Activated CD4-positive, alpha-beta T cell treated with anti-CD3 and anti-CD28 coated beads for 4 hours (primary cell): ENCODE data around the gene PPP1R14C.
"Not testable (repeated sequence)": the region's sequence is repeated elsewhere in the genome, so short reads cannot be mapped to it uniquely, and the experiment has no call there.

ENCODE experiments used
- DNase-seq, 2 donors: peaks; one replicate each; pipeline ENCODE4 v3.0.0-alpha.2; 2020

PPP1R14C gene

DNA sequence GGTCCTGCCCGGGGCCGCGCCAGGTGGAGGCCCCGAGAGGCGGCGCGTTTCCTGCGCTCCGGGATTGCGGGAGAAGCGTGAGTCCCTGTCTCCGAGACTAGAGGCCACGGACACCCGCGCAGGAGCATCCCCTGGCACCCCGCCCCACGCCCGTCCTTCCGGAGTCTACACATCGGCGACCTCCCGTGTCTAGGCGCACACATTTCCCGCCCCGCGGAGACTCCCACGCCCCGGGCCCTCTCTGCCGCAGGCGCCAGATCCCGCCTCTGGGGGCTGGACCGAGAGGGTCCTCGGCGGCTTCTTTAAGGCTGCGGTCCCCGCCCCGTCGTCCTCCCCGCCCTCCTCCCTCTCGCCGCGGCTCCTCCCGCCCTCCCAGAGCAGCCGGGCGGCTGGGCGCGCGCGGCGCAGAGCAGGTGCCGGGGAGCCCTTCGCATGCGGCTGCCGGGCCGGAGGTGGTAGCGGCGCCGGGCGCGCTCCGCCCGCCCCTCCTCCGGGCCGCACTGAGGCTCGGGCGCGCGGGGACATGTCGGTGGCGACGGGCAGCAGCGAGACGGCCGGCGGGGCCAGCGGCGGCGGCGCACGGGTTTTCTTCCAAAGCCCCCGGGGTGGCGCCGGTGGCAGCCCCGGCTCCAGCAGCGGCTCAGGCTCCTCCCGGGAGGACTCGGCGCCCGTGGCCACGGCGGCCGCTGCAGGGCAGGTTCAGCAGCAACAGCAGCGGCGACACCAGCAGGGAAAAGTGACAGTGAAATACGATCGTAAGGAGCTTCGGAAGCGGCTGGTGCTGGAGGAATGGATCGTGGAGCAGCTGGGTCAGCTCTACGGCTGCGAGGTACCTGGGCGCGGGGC, at the start of gene PPP1R14C:
Gene PPP1R14C (plus strand): TSS at position 375 of the 846 bp plus-strand sequence. CDS start 149 bp downstream, at position 524.
- DNase-seq = no peak

- no peak for DNase-seq
Observed at GRCh38 chr6:150093397-150093796, 49.4 kb upstream of the PPP1R14C start.

- DNase-seq = no peak
Observed at GRCh38 chr6:150098155-150098554, 44.7 kb upstream of the PPP1R14C start.

DNA sequence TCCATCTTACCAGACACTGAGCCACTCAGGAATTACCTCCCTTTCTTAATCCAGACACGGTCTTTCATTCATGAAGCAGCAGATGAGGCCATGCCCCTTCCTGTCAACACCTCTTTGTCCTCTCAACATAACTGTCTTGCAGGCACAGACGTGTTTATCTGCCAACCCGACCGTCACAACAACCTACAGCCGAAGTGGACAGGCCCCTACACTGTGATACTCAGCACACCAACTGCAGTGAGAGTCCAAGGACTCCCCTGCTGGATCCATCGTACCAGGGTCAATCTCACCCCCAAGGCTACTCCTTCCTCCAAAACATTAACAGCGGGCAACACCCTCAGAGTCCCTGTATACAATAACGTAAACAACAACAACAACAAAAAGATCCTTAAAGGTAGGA, 43.3 kb upstream of the PPP1R14C start:
- DNase-seq = no peak

DNA sequence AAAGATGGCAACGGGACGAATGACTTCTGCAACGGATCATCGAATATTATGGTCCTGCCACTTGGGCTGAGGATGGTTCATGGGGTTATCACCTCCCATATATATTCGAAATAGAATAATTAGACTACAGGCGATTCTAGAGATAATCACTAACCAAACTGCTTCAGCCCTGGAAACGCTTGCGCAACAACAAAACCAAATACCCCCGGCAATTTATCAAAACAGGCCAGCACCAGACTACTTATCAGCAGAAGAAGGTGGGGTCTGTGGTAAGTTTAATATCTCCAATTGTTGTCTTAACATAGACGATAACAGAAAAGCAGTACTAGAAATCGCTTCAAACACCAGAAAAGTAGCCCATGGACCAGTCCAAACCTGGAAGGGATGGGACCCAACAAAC, 42.9 kb upstream of the PPP1R14C start:
- no peak for DNase-seq

DNA sequence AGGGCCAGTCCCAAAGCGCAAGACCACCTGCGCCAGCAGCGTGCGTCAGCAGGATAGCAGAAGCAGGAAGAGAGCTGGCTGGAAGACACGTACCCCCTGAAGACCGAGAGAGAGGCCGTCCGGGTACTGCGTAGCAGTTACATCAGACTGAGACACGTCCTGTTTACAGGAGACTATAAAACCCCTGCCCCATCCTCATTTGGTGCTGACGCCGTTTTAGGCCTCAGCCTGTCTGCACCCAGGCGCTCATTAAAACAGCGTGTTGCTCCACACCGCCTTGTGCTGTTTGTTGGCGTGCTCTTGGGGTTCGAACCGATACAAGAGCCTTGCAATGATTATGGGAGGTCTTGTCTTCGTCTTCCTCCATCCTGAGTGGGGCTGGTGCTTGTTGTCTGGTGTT, 42.1 kb upstream of the PPP1R14C start:
- no peak for DNase-seq

GRCh38 chr6:150102750-150103270, 40.0 kb upstream of the PPP1R14C start:
- no peak for DNase-seq

DNA sequence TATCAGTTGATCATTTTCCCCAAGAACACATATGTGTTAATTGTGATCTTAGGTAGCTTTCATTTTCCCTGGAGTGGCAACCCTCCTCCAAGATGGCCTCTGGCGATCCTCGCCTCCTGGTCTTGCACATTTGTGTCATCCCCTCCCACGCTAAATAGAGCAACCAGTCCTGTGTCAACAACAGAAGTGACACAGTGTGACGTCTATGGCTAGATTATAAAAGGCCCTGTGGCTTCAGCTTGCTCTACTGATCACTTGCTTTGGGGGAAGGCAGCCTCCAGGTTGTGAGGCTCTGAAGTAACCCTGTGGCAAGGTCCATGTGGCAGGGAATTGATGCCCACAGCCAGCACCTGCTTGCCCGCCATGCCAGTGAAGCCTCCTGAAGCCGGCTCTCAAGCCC, 30.6 kb upstream of the PPP1R14C start:
- DNase-seq = no peak

DNA sequence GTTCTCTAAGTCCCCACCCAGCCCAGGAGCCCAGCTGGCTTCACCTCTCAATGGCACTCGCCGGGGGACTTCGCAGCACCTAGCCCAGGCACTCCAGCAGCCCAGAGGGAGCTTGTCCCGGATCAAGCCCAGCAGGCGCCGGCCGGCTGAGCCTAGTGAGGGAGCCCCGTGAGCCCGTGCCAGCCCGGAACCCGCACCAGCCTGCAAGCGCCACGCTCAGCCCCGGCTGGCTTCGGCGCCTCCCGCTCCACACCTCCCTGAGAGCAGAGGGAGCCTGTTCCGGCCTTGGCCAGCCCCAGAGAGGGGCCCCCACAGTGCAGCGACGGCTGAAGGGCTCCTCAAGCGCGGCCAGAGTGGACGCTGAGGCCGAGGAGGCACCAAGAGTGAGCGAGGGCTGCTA, 27.1 kb upstream of the PPP1R14C start:
- no peak for DNase-seq

DNA sequence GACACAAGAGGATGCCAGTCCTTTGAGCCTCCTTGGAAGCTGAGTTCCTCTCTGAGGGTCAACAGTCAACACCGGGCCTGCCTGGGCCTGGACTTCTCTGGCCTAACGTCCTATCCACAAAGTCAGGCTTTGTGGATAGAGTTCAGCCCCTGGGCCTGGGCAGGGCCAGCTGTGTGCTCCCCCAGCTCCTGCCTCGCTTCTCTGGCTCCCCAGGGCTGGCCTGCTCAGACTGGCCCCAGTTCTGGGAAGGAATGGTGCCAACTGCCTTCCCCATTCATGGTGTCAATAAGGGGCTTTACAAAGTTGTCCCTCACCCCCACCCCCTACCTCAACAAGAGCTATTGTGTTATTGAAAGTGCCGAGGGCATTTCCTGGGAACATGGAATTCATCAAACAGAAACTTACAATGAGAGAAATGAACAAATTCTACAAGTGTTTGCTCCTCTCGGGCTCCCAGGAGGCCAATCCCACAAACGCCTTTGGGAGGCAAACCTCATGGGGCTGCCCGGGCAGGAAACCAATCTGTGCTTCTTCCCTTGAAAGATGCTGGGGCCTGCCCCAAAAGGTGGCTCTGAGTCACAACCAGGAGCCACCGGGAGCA, 26.5 kb upstream of the PPP1R14C start:
- DNase-seq = no peak

DNA sequence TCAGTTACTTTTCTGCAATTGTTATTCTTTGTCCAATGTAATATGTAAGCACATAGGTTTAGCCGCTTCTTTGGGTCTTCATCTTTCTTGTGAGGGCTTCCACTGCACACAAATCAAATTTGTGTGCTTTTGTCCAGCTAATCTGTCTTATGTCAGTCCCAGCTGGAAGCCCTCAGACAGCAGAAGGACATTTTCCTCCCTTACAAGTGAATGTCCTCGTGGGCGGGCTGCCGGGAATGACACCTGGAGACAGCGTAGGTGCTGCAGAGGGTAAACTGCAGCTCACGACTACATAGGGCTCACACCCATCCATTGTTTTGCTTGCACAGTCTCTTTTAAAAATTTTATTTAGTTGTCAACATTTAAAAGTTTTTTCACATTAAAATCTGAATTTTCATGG, 24.6 kb upstream of the PPP1R14C start:
- no peak for DNase-seq

DNA sequence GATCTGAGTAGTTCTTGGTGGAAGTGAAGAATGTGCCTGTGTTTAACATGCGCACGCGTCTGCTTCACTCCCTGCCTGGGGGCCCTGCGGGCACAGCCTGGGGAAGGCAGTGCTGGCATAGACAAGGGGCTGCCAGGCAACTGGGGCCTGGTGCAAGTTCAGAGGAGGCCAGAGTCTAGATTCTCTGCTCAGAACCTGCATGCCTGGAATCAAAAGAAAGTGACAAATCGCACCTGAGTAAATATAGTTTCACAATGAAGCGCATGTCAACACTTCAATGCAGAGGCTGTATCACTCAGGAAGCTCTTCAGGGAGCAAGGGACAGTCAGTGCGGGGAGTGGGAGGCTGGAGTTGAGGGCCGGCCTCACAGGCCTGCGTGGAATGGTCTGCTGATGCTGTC, 24.2 kb upstream of the PPP1R14C start:
- no peak for DNase-seq

GRCh38 chr6:150119173-150119572, 23.7 kb upstream of the PPP1R14C start:
- no peak for DNase-seq

GRCh38 chr6:150123645-150124044, 19.2 kb upstream of the PPP1R14C start:
- DNase-seq = no peak

DNA sequence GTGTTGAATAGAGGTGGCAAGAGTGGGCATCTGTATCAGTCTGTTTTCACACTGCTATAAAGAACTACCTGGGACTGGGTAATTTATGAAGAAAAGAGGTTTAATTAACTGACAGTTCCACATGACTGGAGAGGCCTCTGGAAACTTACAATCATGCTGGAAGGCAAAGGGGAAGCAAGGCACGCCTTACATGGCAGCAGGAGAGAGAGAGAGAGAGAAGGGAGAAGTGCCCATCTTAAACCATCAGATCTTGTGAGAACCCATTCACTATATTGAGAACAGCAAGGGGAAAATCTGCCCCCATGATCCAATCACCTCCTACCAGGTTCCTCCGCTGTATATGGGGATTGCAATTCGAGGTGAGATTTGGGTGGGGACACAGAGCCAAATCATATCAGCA, 18.6 kb upstream of the PPP1R14C start:
- DNase-seq = no peak

DNA sequence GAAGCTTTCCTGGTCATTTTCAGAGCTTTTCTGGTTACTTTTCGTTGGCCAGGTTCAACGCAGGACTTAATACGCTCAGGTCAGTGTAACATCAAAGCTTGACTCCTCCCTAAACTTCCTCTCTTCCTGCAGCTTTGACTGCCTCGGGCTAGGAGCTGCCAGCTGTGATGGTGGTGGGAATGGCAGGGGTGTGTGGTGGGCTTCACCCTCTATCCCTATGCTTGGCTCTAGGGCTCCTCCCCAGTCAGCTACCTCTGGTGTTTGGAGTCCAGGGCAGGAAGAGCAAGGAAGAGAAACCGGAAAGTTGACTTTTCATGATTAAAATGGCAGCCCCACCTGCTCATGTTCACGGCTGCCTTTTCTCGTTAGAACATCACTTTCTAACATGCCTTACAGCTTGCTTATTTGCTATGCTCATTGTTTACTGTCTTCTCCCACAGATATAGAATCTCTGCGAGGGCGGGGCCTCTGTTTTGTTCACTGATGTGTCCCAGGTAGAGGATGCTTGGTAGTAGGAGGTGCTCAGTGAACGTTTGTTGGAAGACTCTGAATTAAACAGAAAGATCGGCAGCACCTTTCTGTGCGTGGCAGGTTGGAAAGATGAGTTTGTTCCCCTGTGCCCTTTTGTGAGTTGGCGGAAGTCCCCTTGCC, 16.1 kb upstream of the PPP1R14C start:
- DNase-seq = no peak

DNA sequence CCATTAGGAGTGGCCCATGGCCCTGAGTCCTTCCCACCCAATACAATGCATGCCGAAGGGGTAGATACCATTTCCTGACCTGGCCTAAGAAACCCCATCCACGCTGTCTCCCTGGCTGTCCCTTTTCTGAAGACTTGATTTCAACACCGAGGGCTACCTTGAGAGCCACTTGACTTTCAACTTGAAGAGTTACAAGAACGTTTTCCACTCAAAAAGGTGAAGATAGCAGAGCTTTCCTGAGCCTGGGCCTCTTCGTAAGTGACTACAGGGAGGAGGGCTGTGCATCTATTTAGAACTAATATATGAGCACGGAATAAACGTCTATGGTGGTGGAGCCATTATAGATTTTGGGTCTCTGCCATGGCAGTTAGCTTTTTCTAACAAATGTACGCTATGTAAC, 14.4 kb upstream of the PPP1R14C start:
- no peak for DNase-seq

GRCh38 chr6:150129616-150130505, 13.0 kb upstream of the PPP1R14C start:
- no peak for DNase-seq

DNA sequence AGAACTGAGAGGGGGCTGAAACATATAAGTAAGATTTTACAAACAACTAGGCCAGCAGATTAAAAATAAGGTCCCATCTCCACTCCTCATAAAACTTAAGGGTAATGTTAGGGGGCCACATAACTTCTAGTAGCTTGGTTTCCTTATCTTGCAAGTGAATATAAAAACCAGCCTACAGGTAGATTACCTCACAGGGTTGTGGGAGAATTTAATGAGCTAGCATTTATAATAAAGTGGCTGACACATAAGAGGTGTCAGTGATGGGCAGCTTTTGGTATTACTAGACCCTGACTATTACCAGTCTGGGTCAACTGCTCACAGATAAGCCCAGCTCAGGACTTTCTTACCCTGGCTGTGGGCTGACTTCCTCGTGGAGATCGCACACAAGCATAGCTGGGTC, 9.2 kb upstream of the PPP1R14C start:
- no peak for DNase-seq

DNA sequence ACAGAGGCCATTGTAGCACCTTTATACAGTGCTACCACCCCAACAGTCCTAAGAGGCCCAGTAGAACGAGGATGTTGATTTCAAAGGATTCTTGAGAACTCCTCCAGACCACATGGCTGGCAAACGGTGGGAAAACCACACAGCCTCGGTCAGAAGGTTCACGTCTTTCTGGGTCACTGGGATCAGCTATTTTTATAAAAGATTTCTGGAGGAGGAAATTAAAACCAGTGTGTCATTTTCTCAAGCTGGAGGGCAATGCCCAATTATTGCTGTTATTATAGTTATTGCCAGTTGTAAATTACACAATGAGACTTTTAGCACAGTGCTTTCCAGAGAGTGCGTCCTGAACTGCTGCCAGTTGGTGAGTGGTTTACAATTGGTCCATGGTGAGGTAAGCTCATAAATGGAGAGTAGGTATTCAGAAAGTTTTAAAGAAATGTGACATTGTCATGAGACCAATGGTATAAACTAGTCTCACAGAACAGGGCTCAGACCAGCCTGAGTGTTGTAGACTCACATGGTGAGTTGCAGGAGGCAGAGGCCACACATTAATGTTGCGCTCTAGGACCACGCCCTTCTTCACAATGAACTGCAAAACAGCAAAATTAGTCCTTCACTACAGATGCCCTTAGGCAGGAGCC, 8.4 kb upstream of the PPP1R14C start:
- no peak for DNase-seq

GRCh38 chr6:150137711-150138110, 5.1 kb upstream of the PPP1R14C start:
- not testable (repeated sequence) for DNase-seq

DNA sequence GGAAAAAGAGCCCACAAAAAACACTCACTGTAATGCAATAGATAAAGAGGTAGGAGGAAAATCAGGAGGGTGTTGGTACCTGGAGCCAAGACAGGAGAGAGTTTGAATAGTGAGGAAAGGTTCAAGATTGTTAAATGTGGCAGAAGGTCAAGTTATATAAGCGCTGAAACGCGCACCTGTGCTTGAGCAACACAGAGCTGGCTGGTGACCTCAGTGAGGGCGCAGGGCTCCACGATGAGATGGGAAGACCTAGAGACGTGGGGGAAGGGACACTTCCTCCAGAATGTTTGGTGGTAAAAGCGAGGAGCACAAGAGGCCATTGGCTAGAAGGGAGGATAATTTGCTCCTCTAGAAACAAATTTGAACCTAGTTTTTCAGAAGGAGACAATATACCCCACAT, 4.2 kb upstream of the PPP1R14C start:
- DNase-seq = no peak
